B cell (primary cell): Measurements from ENCODE around the gene LENG8. TPM values are rescaled to one million over a fixed set of nuclear protein-coding genes. Genes with fewer than 3 reads are reported as not detected.
"Not testable (repeated sequence)": the region's sequence is repeated elsewhere in the genome, so short reads cannot be mapped to it uniquely, and the experiment has no call there.

ENCODE experiments used
- ATAC-seq: fragments of 200-7000 bp; cut with Tn5 transposase; one replicate; pipeline ENCODE4 v1.10.0; 2021; ENCODE audit warnings: low read depth, mild to moderate bottlenecking, moderate number of reproducible peaks, moderate library complexity
- CTCF ChIA-PET: fragments of 350-600 bp; sonication (Branson Sonifier 250); formaldehyde crosslinking; loops from one replicate; lab custom pipeline; 2021; ENCODE audit warnings: antibody characterized with exemption, inconsistent platforms; lab: Charles Lee
- POLR2A ChIA-PET: fragments of 350-600 bp; sonication (Branson Sonifier 250); formaldehyde crosslinking; loops from one replicate; lab custom pipeline; 2021; ENCODE audit warnings: antibody characterized with exemption; lab: Charles Lee
- DNase-seq: peaks from one replicate; pipeline ENCODE4 v3.0.0; 2013
- H2AFZ ChIP-seq: 2 replicates; pipeline ENCODE4 v1.6.1; 2012; ENCODE audit warnings: mild to moderate bottlenecking, low read depth, low read length; ENCODE audit not compliant: insufficient read depth, poor library complexity, severe bottlenecking
- H3K27ac ChIP-seq, 2 donors: 1 replicate in 1 of 2; 2 replicates in 1 of 2; pipeline ENCODE4 v1.5.1; 2012 to 2013; ENCODE audit warnings: low read length in 2 of 2, mild to moderate bottlenecking in 2 of 2, moderate library complexity in 1 of 2
- H3K27me3 ChIP-seq, 4 experiments: fragments of 200-600 bp in 1 of 4; sonication (generic) in 1 of 4; replicated peaks in 1 of 4; 1 replicate in 2 of 4; 2 replicates in 2 of 4; pipeline versions ENCODE4 v1.6.1 to v1.7.0; 2013 to 2016; ENCODE audit warnings: low read length in 3 of 4, mild to moderate bottlenecking in 2 of 4, mixed read lengths in 1 of 4, moderate library complexity in 1 of 4; ENCODE audit not compliant: insufficient read depth in 4 of 4, control insufficient read depth in 3 of 4; ENCODE audit errors: control extremely low read depth in 1 of 4
- H3K36me3 ChIP-seq, 2 experiments: replicated peaks in 1 of 2; 1 replicate in 1 of 2; 2 replicates in 1 of 2; pipeline versions ENCODE4 v1.6.1 to v1.7.1; 2013; ENCODE audit warnings: low read length in 1 of 2; ENCODE audit not compliant: insufficient read depth in 2 of 2, control insufficient read depth in 1 of 2; ENCODE audit errors: control extremely low read depth in 1 of 2, extremely low read depth in 1 of 2
- H3K4me1 ChIP-seq, 2 donors: fragments of 200-600 bp in 1 of 2; sonication (generic) in 1 of 2; 1 replicate in 1 of 2; 2 replicates in 1 of 2; pipeline versions ENCODE4 v1.5.1 to v1.6.1; 2013 to 2017; ENCODE audit warnings: low read length in 2 of 2; ENCODE audit not compliant: control insufficient read depth in 2 of 2, insufficient read depth in 2 of 2
- H3K4me2 ChIP-seq: replicated peaks from 2 replicates; pipeline ENCODE3; 2012; ENCODE audit warnings: mild to moderate bottlenecking, low read depth, low read length; ENCODE audit not compliant: poor library complexity, severe bottlenecking
- H3K4me3 ChIP-seq, 5 experiments: fragments of 200-600 bp in 1 of 5; sonication (generic) in 1 of 5; 1 replicate in 3 of 5; 2 replicates in 2 of 5; pipeline versions ENCODE4 v1.5.1 to v1.7.0; 2011 to 2016; ENCODE audit warnings: low read length in 4 of 5, mild to moderate bottlenecking in 4 of 5, low read depth in 2 of 5, control low read depth in 1 of 5, moderate library complexity in 1 of 5; ENCODE audit not compliant: insufficient read depth in 1 of 5; ENCODE audit errors: control extremely low read depth in 1 of 5, extremely low read depth in 1 of 5
- H3K79me2 ChIP-seq: fragments of 200-600 bp; sonication (generic); one replicate; pipeline ENCODE4 v1.6.0; 2016; ENCODE audit warnings: low read length; ENCODE audit not compliant: control insufficient read depth, insufficient read depth
- H3K9ac ChIP-seq: fragments of 200-600 bp; sonication (generic); 2 replicates; pipeline ENCODE4 v1.6.1; 2017; ENCODE audit warnings: mild to moderate bottlenecking, low read length, moderate library complexity
- H3K9me3 ChIP-seq, 3 donors: one replicate each; pipeline versions ENCODE4 v1.6.1 to v1.7.1; 2013; ENCODE audit warnings: low read length in 2 of 3; ENCODE audit not compliant: control insufficient read depth in 2 of 3, insufficient read depth in 1 of 3; ENCODE audit errors: control extremely low read depth in 1 of 3
- H4K20me1 ChIP-seq: 2 replicates; pipeline ENCODE4 v1.6.0; 2012; ENCODE audit warnings: mild to moderate bottlenecking, low read length; ENCODE audit not compliant: insufficient read depth, control insufficient read depth, poor library complexity, severe bottlenecking
- H3K27ac Mint-ChIP-seq: one replicate; pipeline ENCODE4 v1.8.0; 2021; ENCODE audit warnings: mixed read lengths
- H3K27me3 Mint-ChIP-seq: one replicate; pipeline ENCODE4 v1.8.0; 2021; ENCODE audit warnings: mixed read lengths
- H3K4me1 Mint-ChIP-seq: one replicate; pipeline ENCODE4 v1.8.0; 2021; ENCODE audit warnings: mixed read lengths
- H3K4me3 Mint-ChIP-seq: one replicate; pipeline ENCODE4 v1.8.0; 2021; ENCODE audit warnings: mixed read lengths
- H3K9me3 Mint-ChIP-seq: one replicate; pipeline ENCODE4 v1.8.0; 2022; ENCODE audit warnings: mixed read lengths; ENCODE audit not compliant: insufficient read depth
- CTCF ChIP-seq: fragments of 200-600 bp; IDR thresholded peaks from one replicate; pipeline ENCODE4 v1.8.0; 2022; ENCODE audit warnings: antibody characterized with exemption, mild to moderate bottlenecking
- EZH2 ChIP-seq: IDR thresholded peaks from 2 replicates; pipeline ENCODE4 v1.6.1; 2012; ENCODE audit warnings: borderline replicate concordance, low read depth, mild to moderate bottlenecking, moderate library complexity, low read length; ENCODE audit not compliant: insufficient read depth, poor library complexity, severe bottlenecking
- WGBS: methylation state at CpG from one replicate; pipeline ENCODE4 v1.1.5; 2013; ENCODE audit warnings: missing lambda C conversion rate; ENCODE audit not compliant: insufficient coverage; 5-methylcytosine and 5-hydroxymethylcytosine counted together
- intact Hi-C: fragments of 100-400 bp; cut with micrococcal nuclease; formaldehyde crosslinking; loops from one replicate; pipeline ENCODE4 v1.10.0; 2022
- polyA plus RNA-seq: library from polyadenylated mRNA; depleted of rRNA; stranded (reverse); fragments of >200 nt; gene quantifications from 2 replicates; pipeline ENCODE4 v1.2.3, GENCODE V29; 2012
- total RNA-seq, 2 donors: library from RNA; stranded (reverse); fragments of 120-200 nt in 1 of 2; gene quantifications; 1 replicate in 1 of 2; 2 replicates in 1 of 2; pipeline versions ENCODE4 v1.2.3 to v1.2.4, GENCODE V29; 2013 to 2022

LENG8 gene
- total and polyA plus RNA-seq, 2 donors (not counting 1 experiment from before 2014, with no cell fraction given) = 687 to 753 TPM

- ChIA-PET CTCF (no interaction called here), POLR2A (no interaction called here)
- H3K27me3 Mint-ChIP-seq = peaks cover 31% of the 10 kb centered on the region
- Histone ChIP-seq H3K4me1 (peaks cover 10 to 24% of the 10 kb centered on the region in 2 donors), H2AFZ (no peak overlapping the region), H3K9me3 (peaks cover 0 to 4% (median 0%) of the 10 kb centered on the region in 3 donors), H3K4me3 (no peak overlapping the region), H3K36me3 (no peaks in the 10 kb centered on the region), H3K27me3 (peaks cover 0 to 5% (median under 1%) of the 10 kb centered on the region in 4 experiments), H3K27ac (no peak overlapping the region), H4K20me1 (no peaks in the 10 kb centered on the region), H3K79me2 (no peaks in the 10 kb centered on the region), H3K4me2 (no peak overlapping the region), H3K9ac (no peak overlapping the region)
- TF ChIP-seq EZH2 (no peak), CTCF (no peak)
- ATAC-seq (no peak), DNase-seq (no peak)
- WGBS = 77% methylated on average over 9 of the region's 10 CpGs
- H3K4me3 Mint-ChIP-seq = no peak overlapping the region
- no peak overlapping the region for H3K27ac Mint-ChIP-seq
- intact Hi-C loops = no loop called here
- peaks cover 19% of the 10 kb centered on the region for H3K4me1 Mint-ChIP-seq
- H3K9me3 Mint-ChIP-seq = no peaks in the 10 kb centered on the region
Measured at GRCh38 chr19:54506079-54506478, 57.1 kb downstream of the LENG8 start.

GRCh38 chr19:54507038-54507717 is 58.2 kb downstream of the LENG8 start:
- H3K4me1 ChIP-seq = peaks cover 10 to 24% of the 10 kb centered on the region in 2 donors
- H3K4me2 ChIP-seq, intact Hi-C loops, H2AFZ ChIP-seq, H3K9ac ChIP-seq, H3K9me3 Mint-ChIP-seq, H3K4me3 ChIP-seq, H4K20me1 ChIP-seq, H3K36me3 ChIP-seq, CTCF ChIA-PET, H3K27ac Mint-ChIP-seq, H3K27me3 ChIP-seq, H3K79me2 ChIP-seq, H3K9me3 ChIP-seq, DNase-seq, H3K27ac ChIP-seq, POLR2A ChIA-PET: not testable (repeated sequence)
- peak; percentile 57 for ATAC-seq
- WGBS = 95% methylated on average over 7 of the region's 15 CpGs
- Mint-ChIP-seq H3K4me3 (peak overlapping the region; percentile 32), H3K4me1 (peaks cover 19% of the 10 kb centered on the region), H3K27me3 (peaks cover 26% of the 10 kb centered on the region)
